Central memory CD8-positive, alpha-beta T cell (primary cell): ENCODE results near the gene EVI5L.
A peak's percentile ranks its signal among the peaks of the same experiment; 100 is the strongest.

ENCODE experiments used
- ATAC-seq: fragments of 150-1000 bp; cut with Tn5 transposase; replicated peaks from 2 replicates; pipeline ENCODE4 v1.10.0; 2022; ENCODE audit warnings: mild to moderate bottlenecking, moderate FRiP score, moderate number of reproducible peaks; ENCODE audit not compliant: poor library complexity, severe bottlenecking; ENCODE audit errors: extremely low read depth
- DNase-seq, 2 donors: peaks; one replicate each; pipeline ENCODE4 v3.0.0; 2021; ENCODE audit warnings: low spot score in 2 of 2
- H3K27ac Mint-ChIP-seq: one replicate; pipeline ENCODE4 v1.8.0; 2022; ENCODE audit warnings: low read depth, mild to moderate bottlenecking, moderate library complexity, mixed read lengths
- H3K27me3 Mint-ChIP-seq: one replicate; pipeline ENCODE4 v1.8.0; 2022; ENCODE audit warnings: mixed read lengths
- H3K36me3 Mint-ChIP-seq: one replicate; pipeline ENCODE4 v1.8.0; 2022; ENCODE audit warnings: mild to moderate bottlenecking, moderate library complexity, mixed read lengths; ENCODE audit not compliant: insufficient read depth
- H3K4me1 Mint-ChIP-seq: one replicate; pipeline ENCODE4 v1.8.0; 2022; ENCODE audit warnings: mixed read lengths
- H3K4me3 Mint-ChIP-seq: one replicate; pipeline ENCODE4 v1.8.0; 2022; ENCODE audit warnings: mild to moderate bottlenecking, moderate library complexity, mixed read lengths
- H3K9me3 Mint-ChIP-seq: one replicate; pipeline ENCODE4 v1.8.0; 2022; ENCODE audit warnings: mixed read lengths

Gene EVI5L

DNA sequence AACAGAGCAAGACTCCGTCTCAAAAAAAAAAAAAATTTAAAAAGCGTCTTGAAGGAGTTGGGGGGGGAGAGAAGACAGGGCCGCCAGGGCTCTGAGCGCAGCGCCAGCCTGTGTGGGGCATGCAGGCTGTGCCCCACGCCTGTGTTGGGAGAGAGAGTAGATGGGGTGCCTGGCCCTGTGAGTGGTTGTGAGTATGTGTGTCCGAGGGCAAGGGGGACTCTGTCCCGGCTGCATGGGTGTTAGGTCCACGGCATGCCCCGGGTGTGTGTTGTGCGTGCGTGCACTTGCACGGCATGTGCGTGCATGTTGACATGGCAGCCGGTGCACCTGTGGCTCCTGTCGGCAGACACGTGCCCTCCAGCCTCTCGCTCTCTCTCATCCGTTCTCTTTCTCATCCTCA lies 77.1 kb downstream of the EVI5L start:
- ATAC-seq, result no peak
- Mint-ChIP-seq H3K36me3 (peaks cover 42% of the 10 kb centered on the region), H3K27ac (peak overlapping the region; percentile 62), H3K4me1 (peaks cover 42% of the 10 kb centered on the region), H3K27me3 (no peaks in the 10 kb centered on the region), H3K4me3 (no peak overlapping the region), H3K9me3 (no peaks in the 10 kb centered on the region)
- DNase-seq, result no peak

DNA sequence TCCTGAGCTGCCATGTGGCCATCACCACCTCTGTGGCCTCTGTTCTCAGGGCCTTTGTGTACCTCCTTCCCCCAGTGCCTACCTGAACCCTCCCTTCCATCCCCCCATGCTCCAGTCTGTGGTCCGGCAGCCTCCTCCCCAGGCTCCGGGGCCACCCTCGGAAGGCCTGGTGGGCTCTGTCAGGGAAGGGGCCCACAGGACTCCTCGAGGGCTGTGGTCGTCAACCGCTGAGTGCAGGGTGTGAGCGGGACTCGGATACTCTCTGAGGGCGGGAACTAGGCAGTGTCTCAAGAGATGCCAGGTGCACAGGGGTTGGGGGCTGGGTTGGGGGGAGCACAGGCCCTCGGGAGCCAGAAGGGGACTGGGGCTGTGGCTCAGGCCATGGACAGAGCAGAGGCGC lies 77.5 kb downstream of the EVI5L start:
- Mint-ChIP-seq H3K9me3 (no peaks in the 10 kb centered on the region), H3K4me3 (no peak overlapping the region), H3K27me3 (no peaks in the 10 kb centered on the region), H3K4me1 (peaks cover 42% of the 10 kb centered on the region), H3K36me3 (peaks cover 42% of the 10 kb centered on the region), H3K27ac (peak overlapping the region; percentile 76)
- DNase-seq (no peak), ATAC-seq (no peak)

DNA sequence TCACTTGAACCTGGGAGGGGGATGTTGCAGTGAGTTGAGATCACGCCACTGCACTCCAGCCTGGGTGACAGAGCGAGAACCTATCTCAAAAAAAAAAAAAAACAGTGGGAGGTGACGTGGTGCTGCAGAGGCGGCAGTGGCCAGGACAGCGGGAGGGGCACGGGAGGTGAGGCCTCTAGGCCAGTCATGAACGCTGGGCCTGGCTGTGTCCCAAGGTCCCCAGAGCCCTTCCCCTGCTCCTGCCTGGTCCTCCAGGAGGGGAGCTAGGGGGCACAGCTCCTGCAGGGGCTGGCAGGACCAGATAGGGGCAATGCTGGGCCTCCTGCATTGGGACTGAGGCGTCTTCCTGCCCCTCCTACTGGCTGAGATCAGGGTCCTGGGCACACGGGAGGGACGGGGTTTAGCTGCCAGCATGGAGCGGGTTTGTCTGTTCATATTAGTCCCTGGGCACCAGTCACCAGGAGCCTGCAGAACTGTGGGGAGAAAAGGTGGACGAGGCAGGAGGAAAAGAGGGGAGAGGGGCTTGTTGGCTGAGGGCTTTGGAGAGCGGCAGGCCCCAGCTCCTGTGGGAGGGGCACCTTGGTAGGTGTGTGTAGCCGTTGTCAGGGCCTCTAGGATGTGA lies 78.2 kb downstream of the EVI5L start:
- H3K4me1 Mint-ChIP-seq, result peaks cover 36% of the 10 kb centered on the region
- no peaks in the 10 kb centered on the region for H3K27me3 Mint-ChIP-seq
- H3K27ac Mint-ChIP-seq, result peak overlapping the region; percentile 76
- no peaks in the 10 kb centered on the region for H3K9me3 Mint-ChIP-seq
- H3K4me3 Mint-ChIP-seq, result no peak overlapping the region
- ATAC-seq (no peak), DNase-seq (no peak)
- peaks cover 42% of the 10 kb centered on the region for H3K36me3 Mint-ChIP-seq

DNA sequence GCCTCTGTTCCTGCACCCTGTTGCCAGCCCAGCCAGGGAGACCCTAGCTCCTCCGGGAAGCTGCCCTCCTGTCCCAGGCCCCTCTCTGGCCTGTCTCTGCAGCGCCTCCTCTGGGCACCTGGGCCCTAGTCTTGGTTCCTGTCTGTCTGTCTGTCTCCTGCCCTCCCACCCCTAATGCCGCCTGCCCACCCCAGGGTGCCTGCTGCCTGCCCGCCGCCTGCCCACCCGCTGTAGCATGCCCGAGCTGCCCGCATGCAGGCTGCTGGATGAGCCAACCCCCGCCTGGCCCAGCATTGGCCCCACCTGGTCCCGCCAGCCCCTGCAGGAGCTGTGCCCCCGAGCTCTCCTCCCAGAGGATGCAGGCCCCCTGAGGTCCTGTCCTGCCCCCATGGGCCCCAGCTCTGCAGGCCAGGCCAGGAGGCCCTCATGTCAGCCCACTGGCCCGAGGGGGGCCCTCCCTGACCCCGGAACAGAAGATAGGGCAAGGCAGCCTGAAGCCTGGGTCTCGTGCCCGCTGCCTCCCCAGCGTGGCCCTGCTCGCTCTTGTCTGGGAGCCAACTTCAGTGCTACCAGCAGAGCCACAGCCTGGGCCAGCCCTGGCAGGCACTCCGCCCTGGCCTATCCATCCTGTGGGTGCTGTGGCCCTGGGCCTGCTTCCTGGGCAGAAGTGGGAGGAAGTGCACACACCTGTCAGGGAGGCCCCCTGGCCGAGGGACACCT lies 78.9 kb downstream of the EVI5L start:
- H3K27ac Mint-ChIP-seq, result no peak overlapping the region
- no peak for DNase-seq
- no peak overlapping the region for H3K4me3 Mint-ChIP-seq

DNA sequence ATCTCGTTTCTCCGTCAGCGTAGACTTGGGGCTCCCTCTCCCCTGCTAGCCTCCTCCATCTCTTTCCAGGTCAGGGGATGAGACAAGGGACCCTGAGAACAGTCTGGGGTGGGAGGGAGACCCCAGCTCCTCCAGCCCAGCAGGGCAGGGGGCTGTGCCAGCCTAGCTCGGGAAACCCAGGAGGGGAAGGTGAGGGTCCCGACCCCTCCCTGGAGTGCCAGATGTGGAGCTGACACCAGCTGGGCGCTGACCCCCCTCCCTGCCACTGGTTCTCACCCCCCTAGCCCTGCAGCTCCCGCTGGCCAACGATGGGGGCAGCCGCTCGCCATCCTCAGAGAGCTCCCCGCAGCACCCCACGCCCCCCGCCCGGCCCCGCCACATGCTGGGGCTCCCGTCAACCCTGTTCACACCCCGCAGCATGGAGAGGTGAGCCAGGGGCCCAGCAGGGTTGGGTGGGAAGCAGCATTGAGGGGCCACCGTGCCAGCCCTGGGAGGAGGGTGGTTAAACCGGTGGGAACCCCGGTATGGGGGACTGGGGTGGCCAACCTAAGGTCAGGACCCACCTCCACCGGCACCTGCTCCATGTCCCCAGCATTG lies 79.6 kb downstream of the EVI5L start:
- Mint-ChIP-seq H3K4me3 (no peak overlapping the region), H3K4me1 (peaks cover 27% of the 10 kb centered on the region), H3K36me3 (peaks cover 34% of the 10 kb centered on the region), H3K27me3 (no peaks in the 10 kb centered on the region), H3K27ac (no peak overlapping the region), H3K9me3 (no peaks in the 10 kb centered on the region)
- no peak for ATAC-seq
- no peak for DNase-seq

More for the DNA sequence above, 78.9 kb downstream of the EVI5L start:
- Mint-ChIP-seq H3K4me1 (peaks cover 30% of the 10 kb centered on the region), H3K9me3 (no peaks in the 10 kb centered on the region), H3K27me3 (no peaks in the 10 kb centered on the region), H3K36me3 (peaks cover 36% of the 10 kb centered on the region)
- ATAC-seq, result no peak

DNA sequence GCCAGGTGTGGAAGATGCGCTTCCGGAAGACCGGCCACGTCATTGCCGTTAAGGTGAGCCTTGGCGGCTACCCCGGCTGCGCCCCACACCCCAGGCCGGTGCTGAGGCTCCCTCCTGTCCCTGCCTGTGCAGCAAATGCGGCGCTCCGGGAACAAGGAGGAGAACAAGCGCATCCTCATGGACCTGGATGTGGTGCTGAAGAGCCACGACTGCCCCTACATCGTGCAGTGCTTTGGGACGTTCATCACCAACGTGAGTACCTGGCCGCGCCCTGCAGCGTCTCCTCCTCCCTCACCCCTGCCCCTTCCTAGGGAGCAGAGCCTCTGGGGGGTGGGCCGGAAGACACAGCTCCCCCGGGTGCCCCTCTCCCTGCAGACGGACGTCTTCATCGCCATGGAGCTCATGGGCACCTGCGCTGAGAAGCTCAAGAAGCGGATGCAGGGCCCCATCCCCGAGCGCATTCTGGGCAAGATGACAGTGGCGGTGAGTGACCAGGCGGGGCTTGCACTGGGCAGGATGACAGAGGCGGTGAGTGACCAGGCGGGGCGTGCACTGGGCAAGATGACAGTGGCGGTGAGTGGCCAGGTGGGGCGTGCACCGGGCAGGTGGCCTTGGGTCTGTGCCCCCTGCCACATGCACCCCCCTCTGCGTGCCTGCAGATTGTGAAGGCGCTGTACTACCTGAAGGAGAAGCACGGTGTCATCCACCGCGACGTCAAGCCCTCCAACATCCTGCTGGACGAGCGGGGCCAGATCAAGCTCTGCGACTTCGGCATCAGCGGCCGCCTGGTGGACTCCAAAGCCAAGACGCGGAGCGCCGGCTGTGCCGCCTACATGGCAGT lies 80.5 kb downstream of the EVI5L start:
- H3K9me3 Mint-ChIP-seq, result no peaks in the 10 kb centered on the region
- H3K27me3 Mint-ChIP-seq, result peaks cover 8% of the 10 kb centered on the region
- no peak overlapping the region for H3K4me3 Mint-ChIP-seq
- DNase-seq (no peak), ATAC-seq (no peak)
- peaks cover 19% of the 10 kb centered on the region for H3K4me1 Mint-ChIP-seq
- H3K27ac Mint-ChIP-seq, result no peak overlapping the region
- peaks cover 32% of the 10 kb centered on the region for H3K36me3 Mint-ChIP-seq

DNA sequence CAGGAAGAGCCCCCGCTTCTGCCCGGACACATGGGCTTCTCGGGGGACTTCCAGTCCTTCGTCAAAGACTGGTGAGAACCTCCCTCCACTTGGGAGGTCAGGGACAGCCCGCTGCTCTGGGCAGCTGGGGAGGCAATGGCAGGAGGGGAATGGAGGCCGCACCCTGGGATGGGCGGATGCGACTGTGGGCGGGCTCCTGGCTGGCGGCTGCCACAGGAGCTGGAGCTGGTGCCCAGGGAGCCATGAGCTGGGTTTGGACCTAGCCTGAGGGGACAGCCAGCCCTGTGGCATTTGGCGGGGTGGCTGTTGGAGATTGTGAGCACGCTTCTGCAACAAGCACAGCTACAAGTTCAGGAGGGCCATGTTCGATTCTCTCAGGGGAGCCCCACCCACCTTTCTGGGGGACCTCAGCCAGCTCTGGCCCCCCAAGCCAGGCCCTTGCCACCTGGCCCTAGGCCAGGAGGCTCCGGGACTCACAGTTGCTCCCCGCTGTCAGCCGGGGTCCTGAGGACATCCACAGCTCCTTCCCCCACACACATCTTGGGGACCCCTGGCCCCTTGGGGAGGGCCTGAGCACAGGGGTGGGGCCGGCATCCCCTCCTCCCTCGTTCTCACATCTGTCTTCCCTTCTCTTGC lies 81.6 kb downstream of the EVI5L start:
- no peak overlapping the region for H3K27ac Mint-ChIP-seq
- DNase-seq (no peak), ATAC-seq (no peak)
- H3K27me3 Mint-ChIP-seq, result peaks cover 12% of the 10 kb centered on the region
- peaks cover 18% of the 10 kb centered on the region for H3K4me1 Mint-ChIP-seq
- H3K9me3 Mint-ChIP-seq, result no peaks in the 10 kb centered on the region
- peaks cover 27% of the 10 kb centered on the region for H3K36me3 Mint-ChIP-seq
- H3K4me3 Mint-ChIP-seq, result no peak overlapping the region

DNA sequence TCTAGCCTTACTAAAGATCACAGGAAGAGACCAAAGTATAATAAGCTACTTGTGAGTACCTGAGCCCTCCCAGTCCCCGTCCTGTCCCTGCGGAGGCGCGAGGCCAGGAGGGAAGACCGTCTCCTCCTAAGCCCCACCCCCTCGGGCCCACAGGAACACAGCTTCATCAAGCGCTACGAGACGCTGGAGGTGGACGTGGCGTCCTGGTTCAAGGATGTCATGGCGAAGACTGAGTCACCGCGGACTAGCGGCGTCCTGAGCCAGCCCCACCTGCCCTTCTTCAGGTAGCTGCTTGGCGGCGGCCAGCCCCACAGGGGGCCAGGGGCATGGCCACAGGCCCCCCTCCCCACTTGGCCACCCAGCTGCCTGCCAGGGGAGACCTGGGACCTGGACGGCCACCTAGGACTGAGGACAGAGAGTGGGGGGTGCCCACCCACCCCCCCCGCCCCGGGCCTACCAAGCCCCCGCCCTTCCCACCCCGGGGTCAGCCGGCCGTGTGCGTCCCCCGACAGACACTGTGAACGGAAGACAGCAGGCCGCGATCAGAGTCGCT lies 82.2 kb downstream of the EVI5L start:
- ATAC-seq (no peak), DNase-seq (no peak)
- H3K27ac Mint-ChIP-seq, result no peak overlapping the region
- peaks cover 12% of the 10 kb centered on the region for H3K27me3 Mint-ChIP-seq
- peaks cover 28% of the 10 kb centered on the region for H3K36me3 Mint-ChIP-seq
- no peak overlapping the region for H3K4me3 Mint-ChIP-seq
- no peaks in the 10 kb centered on the region for H3K9me3 Mint-ChIP-seq
- peaks cover 16% of the 10 kb centered on the region for H3K4me1 Mint-ChIP-seq

DNA sequence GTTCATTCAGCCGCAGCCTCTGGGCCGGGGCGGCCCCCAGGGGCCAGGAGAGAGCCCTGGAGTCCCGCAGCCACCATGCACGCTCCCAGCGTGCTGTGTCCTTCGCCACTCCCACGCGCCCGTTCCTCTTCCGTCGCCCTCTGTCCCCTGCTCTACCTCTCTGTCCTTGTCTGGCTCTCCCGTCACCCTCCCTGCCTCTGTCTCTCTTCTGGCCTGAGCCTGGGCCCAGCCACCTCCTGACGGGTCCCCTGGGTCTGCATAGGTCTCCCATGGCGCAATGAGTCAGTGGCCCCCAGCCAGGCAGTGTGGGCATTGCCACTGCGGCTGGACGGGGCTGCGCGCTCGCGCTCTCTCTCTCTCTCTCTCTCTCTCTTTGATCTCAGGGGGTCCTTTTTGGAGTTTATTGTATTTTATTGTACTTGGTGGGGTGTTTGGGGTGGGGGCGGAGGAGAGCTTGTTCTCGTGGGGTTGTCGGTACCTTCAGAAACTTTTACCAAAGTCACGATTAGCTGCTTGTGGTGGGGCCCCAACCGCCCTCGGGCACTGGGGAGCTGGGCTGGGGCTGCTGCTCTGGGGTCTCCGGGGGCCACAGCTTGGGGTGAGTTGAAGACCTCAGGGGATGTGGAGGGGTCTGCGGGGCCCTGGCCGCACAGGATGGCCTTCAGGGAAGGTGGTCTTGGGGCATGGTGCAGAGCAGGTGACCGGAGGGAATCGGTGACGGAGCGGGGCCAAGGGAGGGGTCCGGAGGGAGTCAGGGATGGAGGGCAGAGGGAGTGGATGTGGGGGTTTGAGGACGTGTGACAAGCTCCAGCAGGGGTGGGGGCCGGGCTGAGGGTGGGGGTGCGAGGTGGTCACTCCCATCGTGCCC lies 82.9 kb downstream of the EVI5L start:
- peaks cover 12% of the 10 kb centered on the region for H3K27me3 Mint-ChIP-seq
- H3K4me3 Mint-ChIP-seq, result no peak overlapping the region
- H3K9me3 Mint-ChIP-seq, result no peaks in the 10 kb centered on the region
- DNase-seq (no peak), ATAC-seq (no peak)
- H3K4me1 Mint-ChIP-seq, result peaks cover 15% of the 10 kb centered on the region
- peak overlapping the region; percentile 23 for H3K27ac Mint-ChIP-seq
- peaks cover 27% of the 10 kb centered on the region for H3K36me3 Mint-ChIP-seq

DNA sequence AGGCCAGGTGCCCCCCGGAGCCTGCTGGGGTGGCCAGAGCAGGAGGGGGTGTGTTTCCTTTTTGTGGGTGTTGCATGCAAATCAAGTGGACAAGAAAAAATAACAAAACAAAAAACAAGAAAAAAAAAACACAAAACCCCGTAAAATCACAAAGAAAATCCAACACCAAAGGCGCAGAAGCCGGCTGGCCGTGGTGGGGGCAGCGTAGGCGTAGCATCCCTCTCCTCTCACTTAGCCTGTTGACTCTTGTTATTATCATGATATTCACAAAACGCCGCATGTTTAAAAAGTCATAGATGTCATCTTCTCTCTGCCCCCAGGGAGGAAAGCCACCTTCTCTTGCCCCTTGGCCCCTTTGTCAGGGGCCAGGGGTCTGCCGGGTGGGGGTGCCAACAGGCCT lies 83.6 kb downstream of the EVI5L start:
- no peak overlapping the region for H3K27ac Mint-ChIP-seq
- H3K27me3 Mint-ChIP-seq, result peaks cover 12% of the 10 kb centered on the region
- H3K9me3 Mint-ChIP-seq, result no peaks in the 10 kb centered on the region
- DNase-seq (no peak), ATAC-seq (no peak)
- H3K36me3 Mint-ChIP-seq, result peaks cover 25% of the 10 kb centered on the region
- no peak overlapping the region for H3K4me3 Mint-ChIP-seq
- H3K4me1 Mint-ChIP-seq, result peaks cover 17% of the 10 kb centered on the region

DNA sequence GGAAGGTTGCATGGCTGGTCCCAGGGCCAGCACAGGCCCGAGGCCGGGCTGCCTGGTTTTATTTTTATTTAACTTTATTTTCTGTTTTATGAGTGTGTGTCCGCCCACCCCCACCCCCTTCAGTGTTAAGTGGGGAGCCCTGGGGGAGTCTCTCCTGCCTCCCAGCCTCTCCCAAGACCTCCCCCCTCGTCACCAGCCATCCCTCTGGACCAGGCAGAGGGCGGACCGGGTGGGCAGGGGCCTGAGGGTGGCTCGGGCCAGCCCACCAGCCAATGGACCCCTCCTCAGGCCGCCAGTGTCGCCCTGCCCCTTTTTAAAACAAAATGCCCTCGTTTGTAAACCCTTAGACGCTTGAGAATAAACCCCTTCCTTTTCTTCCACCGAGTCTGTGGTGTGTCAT lies 84.1 kb downstream of the EVI5L start:
- ATAC-seq, result no peak
- Mint-ChIP-seq H3K27ac (no peak overlapping the region), H3K27me3 (peaks cover 12% of the 10 kb centered on the region), H3K4me1 (peaks cover 17% of the 10 kb centered on the region), H3K9me3 (no peaks in the 10 kb centered on the region), H3K4me3 (no peak overlapping the region), H3K36me3 (peaks cover 25% of the 10 kb centered on the region)
- no peak for DNase-seq
